OCI-LY3 (cell line): ENCODE results near the gene FILIP1L.

Source experiments
- H2AFZ ChIP-seq: fragments of 200-600, 300-600 bp; shearing (Covaris generic); 2 replicates; pipeline ENCODE4 v1.6.0; 2014; ENCODE audit warnings: antibody characterized with exemption, low read depth, low read length
- H3K27ac ChIP-seq: fragments of 200-600, 300-600 bp; sonication (generic); 2 replicates; pipeline ENCODE4 v1.5.1; 2014; ENCODE audit warnings: mild to moderate bottlenecking, low read length, moderate library complexity, mixed read lengths
- H3K27me3 ChIP-seq: fragments of 200-600, 300-600 bp; sonication (generic); 2 replicates; pipeline ENCODE4 v1.6.1; 2014; ENCODE audit warnings: low read depth, low read length, mixed read lengths
- H3K36me3 ChIP-seq: fragments of 200-600, 300-600 bp; sonication (generic); replicated peaks from 2 replicates; pipeline ENCODE3; 2014; ENCODE audit warnings: low read depth, low read length, mixed read lengths
- H3K4me1 ChIP-seq: fragments of 300-600, 200-600 bp; sonication (generic); 2 replicates; pipeline ENCODE4 v1.6.1; 2014; ENCODE audit warnings: low read length, mixed read lengths
- H3K4me2 ChIP-seq: fragments of 200-600, 300-600 bp; sonication (generic); 2 replicates; pipeline ENCODE4 v1.6.1; 2014; ENCODE audit warnings: low read length, mixed read lengths
- H3K4me3 ChIP-seq: fragments of 300-600, 200-600 bp; sonication (generic); 2 replicates; pipeline ENCODE4 v1.5.1; 2014; ENCODE audit warnings: antibody characterized with exemption, mild to moderate bottlenecking, low read length, moderate library complexity
- H3K79me2 ChIP-seq: fragments of 300-600, 200-600 bp; shearing (Covaris generic); 2 replicates; pipeline ENCODE4 v1.6.1; 2014; ENCODE audit warnings: mild to moderate bottlenecking, low read length, mixed read lengths
- H3K9ac ChIP-seq: fragments of 300-600, 200-600 bp; shearing (Covaris generic); 2 replicates; pipeline ENCODE4 v1.6.0; 2014; ENCODE audit warnings: mild to moderate bottlenecking, low read length, moderate library complexity
- H3K9me3 ChIP-seq: fragments of 200-600, 300-600 bp; shearing (Covaris generic); 2 replicates; pipeline ENCODE4 v1.6.1; 2014; ENCODE audit warnings: low read length, mixed read lengths; ENCODE audit not compliant: insufficient read depth
- H4K20me1 ChIP-seq: fragments of 200-600, 300-600 bp; sonication (generic); 2 replicates; pipeline ENCODE4 v1.6.1; 2016; ENCODE audit warnings: low read length, mixed read lengths; ENCODE audit not compliant: insufficient read depth
- CTCF ChIP-seq: fragments of 200-600, 300-600 bp; sonication (generic); IDR thresholded peaks from 2 replicates; pipeline ENCODE4 v1.5.1; 2014; ENCODE audit warnings: antibody characterized with exemption, low read length, low read depth
- EZH2phosphoT487 ChIP-seq: fragments of 200-600 bp; shearing (Covaris generic); IDR thresholded peaks from 2 replicates; pipeline ENCODE4 v1.6.1; 2018; ENCODE audit warnings: antibody characterized with exemption, mixed run types, low read depth

Gene FILIP1L

GRCh38 chr3:99789011-99789721 lies 325.1 kb downstream of the FILIP1L start:
- Histone ChIP-seq H2AFZ (no peak overlapping the region), H3K36me3 (no peaks in the 10 kb centered on the region), H3K4me1 (no peaks in the 10 kb centered on the region), H3K79me2 (no peaks in the 10 kb centered on the region), H3K27me3 (0 out of 2 replicates have a peak, but pooled peaks cover 3% of the 10 kb centered on the region), H3K4me2 (no peak overlapping the region), H3K4me3 (no peak overlapping the region), H3K9ac (no peak overlapping the region), H3K27ac (no peak overlapping the region), H3K9me3 (no peaks in the 10 kb centered on the region), H4K20me1 (no peaks in the 10 kb centered on the region)
- no peak for TF ChIP-seq EZH2phosphoT487
- TF ChIP-seq CTCF = peak; percentile 71
